Gastrocnemius medialis (tissue), 4 donors: Measurements from ENCODE around the gene C7orf25. TPM values are rescaled to one million over a fixed set of nuclear protein-coding genes. Genes with fewer than 3 reads are reported as not detected.

Source experiments
- ATAC-seq, 2 donors: fragments of 150-250 bp; one replicate each; pipeline ENCODE4 v1.9.1; 2016
- DNase-seq, 2 donors: peaks; one replicate each; pipeline ENCODE4 v3.0.0-alpha.2; 2019
- H3K27ac ChIP-seq, 4 donors: fragments of 200-600 bp; sonication (generic); 1 replicate in 1 of 4; 2 replicates in 3 of 4; pipeline ENCODE4 v1.5.1; 2016 to 2018; ENCODE audit warnings: mild to moderate bottlenecking in 2 of 4, moderate library complexity in 1 of 4
- H3K27me3 ChIP-seq, 3 donors: fragments of 200-600 bp; sonication (generic) in 2 of 3; 1 replicate in 1 of 3; 2 replicates in 2 of 3; pipeline versions ENCODE4 v1.5.1 to v1.6.0; 2016 to 2019; ENCODE audit warnings: mild to moderate bottlenecking in 1 of 3, moderate library complexity in 1 of 3
- H3K36me3 ChIP-seq, 2 donors: fragments of 200-600 bp; sonication (generic) in 1 of 2; one replicate each; pipeline ENCODE4 v1.5.1; 2017 to 2018
- H3K4me1 ChIP-seq, 2 donors: fragments of 200-600 bp; sonication (generic) in 1 of 2; one replicate each; pipeline ENCODE4 v1.5.1; 2016 to 2017; ENCODE audit warnings: mild to moderate bottlenecking in 2 of 2
- H3K4me3 ChIP-seq, 4 donors: fragments of 200-600 bp; sonication (generic) in 3 of 4; 1 replicate in 1 of 4; 2 replicates in 3 of 4; pipeline ENCODE4 v1.5.1; 2016 to 2019; ENCODE audit warnings: mild to moderate bottlenecking in 2 of 4
- H3K9me3 ChIP-seq, 3 donors: fragments of 200-600 bp; sonication (generic) in 2 of 3; 1 replicate in 1 of 3; 2 replicates in 2 of 3; pipeline ENCODE4 v1.5.1; 2016 to 2019
- POLR2A ChIP-seq, 2 donors: fragments of 450-650 bp; IDR thresholded peaks; one replicate each; pipeline ENCODE4 v1.6.1; 2017; ENCODE audit warnings: antibody characterized with exemption in 2 of 2, mild to moderate bottlenecking in 2 of 2, moderate library complexity in 2 of 2
- in situ Hi-C, 4 donors: fragments of 200-750 bp; cut with MboI; loops; one replicate each; pipeline versions ENCODE4 v1.15.0 to v1.8.0; 2017; ENCODE audit warnings: low sequenced_read_pairs in 4 of 4
- intact Hi-C: fragments of 100-400 bp; cut with DNase I; formaldehyde crosslinking; loops from one replicate; pipeline ENCODE4 v1.15.1; 2023; ENCODE audit warnings: low total_unique reads
- total RNA-seq, 4 donors: library from RNA; depleted of rRNA; stranded (reverse); fragments of >200 nt; gene quantifications; one replicate each; pipeline versions ENCODE4 v1.1.0 to v1.2.3, GENCODE V29; 2016
- TF ChIP-seq, protein P1 (sequence below), 5 experiments: fragments of 450-650 bp in 3 of 5; fragments of 200-600 bp in 2 of 5; sonication (generic) in 2 of 5; IDR thresholded peaks in 4 of 5; conservative IDR thresholded peaks in 1 of 5; 1 replicate in 4 of 5; 2 replicates in 1 of 5; pipeline ENCODE4 v1.5.1; 2016 to 2019; ENCODE audit warnings: antibody characterized with exemption in 5 of 5, mild to moderate bottlenecking in 3 of 5, moderate library complexity in 3 of 5

Gene C7orf25
- total RNA-seq, 4 donors from 2014 or later = 4.6 to 13.5 (median 8.0) TPM

DNA sequence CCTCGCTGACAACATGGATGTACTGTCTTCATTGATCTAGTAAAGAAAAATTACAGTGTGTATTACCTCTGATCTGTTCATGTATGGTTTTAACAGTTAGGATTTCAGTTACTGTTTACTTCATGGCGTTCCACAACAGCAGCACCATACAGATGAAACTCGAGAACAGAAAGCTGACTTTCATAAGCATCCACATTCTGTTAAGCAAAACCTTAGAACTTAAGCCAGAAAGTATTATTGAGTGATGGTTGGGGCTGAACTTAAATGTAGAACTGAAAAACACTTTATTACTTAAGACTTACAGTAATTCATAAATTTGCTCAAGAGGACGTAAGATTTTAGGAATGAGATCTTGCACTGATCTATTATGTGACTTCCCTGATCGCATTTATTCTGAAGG, 24.0 kb upstream of the C7orf25 start:
- TF ChIP-seq, protein P1, sequence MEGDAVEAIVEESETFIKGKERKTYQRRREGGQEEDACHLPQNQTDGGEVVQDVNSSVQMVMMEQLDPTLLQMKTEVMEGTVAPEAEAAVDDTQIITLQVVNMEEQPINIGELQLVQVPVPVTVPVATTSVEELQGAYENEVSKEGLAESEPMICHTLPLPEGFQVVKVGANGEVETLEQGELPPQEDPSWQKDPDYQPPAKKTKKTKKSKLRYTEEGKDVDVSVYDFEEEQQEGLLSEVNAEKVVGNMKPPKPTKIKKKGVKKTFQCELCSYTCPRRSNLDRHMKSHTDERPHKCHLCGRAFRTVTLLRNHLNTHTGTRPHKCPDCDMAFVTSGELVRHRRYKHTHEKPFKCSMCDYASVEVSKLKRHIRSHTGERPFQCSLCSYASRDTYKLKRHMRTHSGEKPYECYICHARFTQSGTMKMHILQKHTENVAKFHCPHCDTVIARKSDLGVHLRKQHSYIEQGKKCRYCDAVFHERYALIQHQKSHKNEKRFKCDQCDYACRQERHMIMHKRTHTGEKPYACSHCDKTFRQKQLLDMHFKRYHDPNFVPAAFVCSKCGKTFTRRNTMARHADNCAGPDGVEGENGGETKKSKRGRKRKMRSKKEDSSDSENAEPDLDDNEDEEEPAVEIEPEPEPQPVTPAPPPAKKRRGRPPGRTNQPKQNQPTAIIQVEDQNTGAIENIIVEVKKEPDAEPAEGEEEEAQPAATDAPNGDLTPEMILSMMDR (IDR thresholded peaks at IDR 0.05 in 4 of 5, conservative IDR thresholded peaks at IDR 0.05 in 1 of 5) = no peak
- TF ChIP-seq POLR2A (IDR thresholded peaks at IDR 0.05) = no peak
- Histone ChIP-seq H3K27ac (no peak overlapping the region), H3K4me3 (no peak overlapping the region), H3K9me3 (no peaks in the 10 kb centered on the region), H3K27me3 (no peaks in the 10 kb centered on the region), H3K36me3 (peaks cover 0 to 50% of the 10 kb centered on the region in 2 donors), H3K4me1 (peaks cover 12 to 14% of the 10 kb centered on the region in 2 donors)
- ATAC-seq = no peak
- no peak for DNase-seq
- intact Hi-C loops (loop anchor here (10.0 kb wide), 2 partner anchors 649 to 789 kb away; partner anchors contain the start of genes COA1 and STK17A), in situ Hi-C loops (loop anchor here in 2 of 4 donors (25.0 kb wide), 3 partner anchors 526 to 901 kb away; no protein-coding TSS in a partner anchor)

- H3K9me3 ChIP-seq = no peaks in the 10 kb centered on the region
- H3K36me3 ChIP-seq = peaks cover 0 to 40% of the 10 kb centered on the region in 2 donors
- H3K27me3 ChIP-seq = no peaks in the 10 kb centered on the region
- H3K4me1 ChIP-seq = peaks cover 28% of the 10 kb centered on the region in 2 donors
- no peak overlapping the region for H3K27ac ChIP-seq
- TF ChIP-seq, protein P1 (IDR thresholded peaks at IDR 0.05 in 4 of 5, conservative IDR thresholded peaks at IDR 0.05 in 1 of 5) = no peak
- no peak for TF ChIP-seq POLR2A (IDR thresholded peaks at IDR 0.05)
- intact Hi-C loops (loop anchor here (10.0 kb wide), 2 partner anchors 651 to 791 kb away; partner anchors contain the start of genes COA1 and STK17A), in situ Hi-C loops (loop anchor here in 2 of 4 donors (25.0 kb wide), 3 partner anchors 528 to 903 kb away; no protein-coding TSS in a partner anchor)
- DNase-seq (no peak), ATAC-seq (no peak)
- no peak overlapping the region for H3K4me3 ChIP-seq
Observed at GRCh38 chr7:42934291-42934690, 22.4 kb upstream of the C7orf25 start.

GRCh38 chr7:42932811-42933591, 21.1 kb upstream of the C7orf25 start:
- intact Hi-C loops (loop anchor here (1.0 to 10.0 kb wide), 3 partner anchors 21 to 792 kb away; partner anchors contain the start of genes C7orf25, COA1 and STK17A), in situ Hi-C loops (loop anchor here in 2 of 4 donors (25.0 kb wide), 3 partner anchors 529 to 904 kb away; no protein-coding TSS in a partner anchor)
- TF ChIP-seq POLR2A (IDR thresholded peaks at IDR 0.05) = no peak
- TF ChIP-seq, protein P1 (IDR thresholded peaks at IDR 0.05 in 4 of 5, conservative IDR thresholded peaks at IDR 0.05 in 1 of 5) = no peak
- Histone ChIP-seq H3K27me3 (no peaks in the 10 kb centered on the region), H3K4me3 (peak overlapping the region; percentile 65 to 93 (median 87)), H3K9me3 (no peaks in the 10 kb centered on the region), H3K4me1 (peaks cover 28 to 36% of the 10 kb centered on the region in 2 donors), H3K36me3 (peaks cover 0 to 29% of the 10 kb centered on the region in 2 donors), H3K27ac (peak overlapping the region; percentile 88 to 96 (median 90))
- ATAC-seq (peak in 1 of 2 donors; percentile 39), DNase-seq (no peak)

- H3K4me1 ChIP-seq = peaks cover 28 to 36% of the 10 kb centered on the region in 2 donors
- peak; percentile 78 to 87 for TF ChIP-seq POLR2A (IDR thresholded peaks at IDR 0.05)
- TF ChIP-seq, protein P1 (IDR thresholded peaks at IDR 0.05 in 4 of 5, conservative IDR thresholded peaks at IDR 0.05 in 1 of 5) = no peak
- H3K9me3 ChIP-seq = no peaks in the 10 kb centered on the region
- peak within 1 kb of the TSS; percentile 88 to 96 (median 90) for H3K27ac ChIP-seq
- intact Hi-C loops (loop anchor here (1.0 to 10.0 kb wide), 3 partner anchors 20 to 793 kb away; partner anchors contain the start of genes C7orf25, COA1 and STK17A), in situ Hi-C loops (loop anchor here in 2 of 4 donors (25.0 kb wide), 3 partner anchors 530 to 905 kb away; no protein-coding TSS in a partner anchor)
- H3K36me3 ChIP-seq = peaks cover 0 to 24% of the 10 kb centered on the region in 2 donors
- DNase-seq = peak; percentile 93 to 96
- peak within 1 kb of the TSS; percentile 65 to 93 (median 87) for H3K4me3 ChIP-seq
- peak; percentile 99 to 100 for ATAC-seq
- no peaks in the 10 kb centered on the region for H3K27me3 ChIP-seq
Observed at GRCh38 chr7:42931834-42932651, 20.2 kb upstream of the C7orf25 start, which contains the start of the genes MRPL32 and PSMA2. Gene MRPL32 (plus strand): TSS chr7:42932376. CDS start chr7:42932387, 11 bp downstream. Gene PSMA2 (minus strand): TSS chr7:42932174. CDS start chr7:42932158, 16 bp downstream.
